GF-D8 (cell line): ENCODE data around the gene SRSF12.
A peak's percentile ranks its signal among the peaks of the same experiment; 100 is the strongest.

Experiments
- DNase-seq: peaks from one replicate; lab custom pipeline; 2025; lab: John Stamatoyannopoulos, UW

Gene SRSF12

GRCh38 chr6:89128256-89128671 is 10.4 kb upstream of the SRSF12 start:
- DNase-seq = peak; percentile 64

GRCh38 chr6:89122625-89123024 is 4.8 kb upstream of the SRSF12 start:
- no peak for DNase-seq

GRCh38 chr6:89121934-89122333 is 4.1 kb upstream of the SRSF12 start:
- no peak for DNase-seq

DNA sequence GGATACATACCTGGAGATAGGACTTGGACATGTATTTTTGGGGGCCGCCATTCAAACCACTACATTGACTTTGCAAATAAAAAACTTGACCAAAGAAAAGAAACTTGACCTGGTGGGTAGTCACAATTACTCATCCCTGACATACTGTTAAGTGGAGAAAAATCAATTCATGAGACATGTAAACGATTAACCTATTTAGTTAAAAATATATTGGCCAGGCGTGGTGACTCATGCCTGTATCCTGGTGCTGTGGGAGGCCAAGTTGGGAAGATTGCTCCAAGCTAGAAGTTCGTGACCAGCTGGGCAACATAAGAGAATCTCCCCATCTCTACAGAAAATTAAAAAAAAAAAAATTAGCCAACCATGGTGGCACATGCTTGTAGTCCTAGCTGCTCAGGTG is 2.5 kb upstream of the SRSF12 start:
- no peak for DNase-seq

DNA sequence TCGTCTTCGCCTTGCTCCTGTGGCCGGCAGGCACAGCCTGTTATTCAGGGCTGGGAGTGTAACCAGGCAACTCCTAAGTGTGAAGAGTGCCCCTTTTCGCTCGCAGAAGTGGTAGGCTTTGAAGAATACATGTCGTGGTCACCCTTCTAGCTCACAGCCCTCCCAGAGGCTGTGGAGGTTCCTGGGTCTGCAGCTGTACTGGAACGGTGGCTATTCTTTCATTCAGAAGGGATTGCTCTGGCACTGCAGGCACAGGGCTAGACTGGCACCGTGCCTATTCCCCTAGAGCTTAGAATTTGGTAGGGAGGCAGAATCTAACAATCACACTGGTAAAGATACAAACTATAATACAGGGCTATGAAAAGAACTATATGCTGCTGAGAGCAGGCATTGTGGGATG is 1.1 kb upstream of the SRSF12 start:
- DNase-seq = no peak

DNA sequence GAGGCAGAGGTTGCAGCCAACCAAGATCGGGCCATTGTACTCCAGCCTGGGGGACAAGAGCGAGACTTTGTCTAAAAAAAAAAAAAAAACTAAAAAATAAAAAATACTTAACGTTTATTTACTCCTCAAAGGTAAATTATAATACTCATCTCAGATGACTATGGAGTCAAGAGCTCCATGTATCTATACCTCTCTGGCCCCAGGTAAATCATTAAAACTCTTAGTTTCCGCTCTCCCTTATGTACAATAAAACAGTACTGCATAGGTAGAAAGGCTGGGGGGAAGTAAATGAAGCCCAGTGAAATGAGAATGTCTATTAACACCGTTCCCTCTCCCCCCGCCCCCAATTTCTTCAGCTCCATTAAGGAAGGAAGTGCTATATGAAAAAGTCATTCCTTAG is 1.2 kb downstream of the SRSF12 start:
- DNase-seq = no peak

DNA sequence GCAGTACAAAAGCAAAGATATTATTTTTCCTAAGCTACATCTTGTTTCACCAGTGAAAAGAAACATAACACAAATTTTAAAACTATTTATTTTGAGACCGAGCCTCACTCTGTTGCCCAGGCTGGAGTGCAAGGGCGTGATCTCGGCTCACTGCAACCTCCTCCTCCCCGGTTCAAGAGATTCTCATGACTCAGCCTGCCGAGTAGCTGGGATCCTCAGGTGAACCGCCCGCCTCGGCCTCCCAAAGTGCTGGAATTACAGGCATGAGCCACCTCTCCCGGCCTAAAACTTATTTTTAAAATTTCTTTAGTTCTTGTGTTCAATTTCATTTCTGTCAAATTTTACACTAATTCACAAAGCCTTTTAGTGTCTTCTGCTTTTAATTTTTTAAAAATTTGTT is 5.9 kb downstream of the SRSF12 start:
- no peak for DNase-seq

DNA sequence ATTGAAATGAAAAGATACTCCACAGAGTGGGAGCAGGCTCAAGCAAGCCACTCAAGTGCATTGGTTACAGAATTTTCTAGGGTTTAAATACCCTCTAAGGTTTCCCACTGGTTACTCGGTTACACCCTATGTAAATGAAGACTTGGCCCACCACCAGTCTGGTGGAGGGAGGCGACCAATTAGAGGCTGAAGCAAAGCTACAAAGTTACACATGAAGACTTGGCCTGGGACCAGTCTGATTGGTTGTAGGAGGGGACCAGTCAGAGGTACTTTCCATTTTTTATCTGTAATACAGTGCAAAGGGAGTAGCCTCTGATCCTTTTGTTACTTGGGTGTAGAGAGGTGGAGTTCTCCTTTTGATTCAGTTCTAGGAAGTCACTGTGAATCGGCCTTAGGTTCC is 7.6 kb downstream of the SRSF12 start:
- no peak for DNase-seq

DNA sequence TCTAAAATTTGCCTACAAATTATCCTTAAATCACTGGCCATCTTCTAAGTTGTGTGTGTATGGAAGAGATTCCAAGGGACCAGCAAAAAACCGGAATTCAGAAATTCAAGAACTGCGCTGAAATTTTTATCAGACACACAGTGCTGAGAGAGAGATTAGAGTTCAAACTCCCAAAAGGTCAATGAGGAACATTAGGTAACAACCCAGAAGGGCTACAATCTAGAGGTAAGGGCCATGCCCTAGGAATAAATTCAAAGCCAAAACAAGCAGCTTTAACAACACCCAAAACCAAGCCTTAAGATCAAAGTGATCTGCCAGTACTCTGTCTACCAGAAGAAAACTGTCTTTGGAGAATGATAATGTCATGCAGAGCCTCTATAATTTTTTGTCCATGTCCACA is 17.8 kb downstream of the SRSF12 start:
- DNase-seq = no peak

GRCh38 chr6:89098461-89098860 is 19.4 kb downstream of the SRSF12 start:
- DNase-seq = no peak

DNA sequence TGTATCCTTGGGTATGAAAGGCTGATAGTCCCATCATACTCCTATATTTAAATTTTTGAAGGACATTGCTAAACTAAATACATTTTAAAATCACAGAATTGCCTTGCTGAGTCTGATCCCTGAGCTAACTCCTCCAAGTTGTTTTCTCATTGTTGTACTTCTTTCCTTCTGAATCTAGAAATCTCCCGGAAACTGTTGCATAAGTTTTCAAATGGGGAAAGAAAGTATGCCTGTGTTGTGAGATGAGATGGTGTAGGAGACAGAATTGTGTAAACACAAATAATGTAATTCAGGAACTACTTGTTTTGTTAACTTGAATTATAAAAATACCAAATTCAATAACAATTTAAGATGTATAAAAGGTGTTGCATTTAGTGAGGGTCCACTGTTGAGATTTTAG is 30.0 kb downstream of the SRSF12 start:
- DNase-seq = peak; percentile 55

DNA sequence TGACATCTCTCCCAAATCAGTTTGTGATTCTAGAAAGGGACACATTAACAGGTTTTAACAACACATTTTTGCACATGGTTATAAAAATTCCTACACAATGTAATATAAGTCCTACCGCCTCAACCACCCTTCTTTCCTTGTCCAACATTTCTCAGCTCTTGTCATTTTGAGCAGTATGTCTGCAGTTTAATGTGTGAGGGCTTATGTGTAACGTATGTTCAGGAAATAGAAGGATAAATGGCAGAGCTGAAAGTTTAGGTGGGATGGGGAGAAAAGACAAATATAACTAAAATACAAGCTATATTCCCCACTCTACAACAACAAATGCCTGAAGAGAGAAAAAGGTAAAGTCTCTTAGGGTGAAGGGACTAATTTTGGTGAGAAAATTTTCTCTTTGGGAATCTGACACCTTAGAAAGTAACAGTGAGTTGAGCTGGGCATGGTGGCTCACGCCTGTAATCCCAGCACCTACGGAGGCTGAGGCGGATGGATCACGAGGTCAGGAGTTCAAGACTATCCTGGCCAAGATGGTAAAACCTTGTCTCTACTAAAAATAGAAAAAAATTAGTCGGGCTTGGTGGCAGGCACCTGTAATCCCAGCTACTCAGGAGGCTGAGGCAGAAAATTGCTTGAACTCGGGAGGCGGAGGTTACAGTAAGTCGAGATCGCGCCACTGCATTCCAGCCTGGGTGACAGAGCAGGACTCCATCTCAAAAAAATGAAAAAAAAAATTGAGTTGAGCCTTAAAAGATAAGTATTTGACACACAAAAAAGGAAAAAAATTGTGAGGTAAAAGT is 32.3 kb downstream of the SRSF12 start:
- no peak for DNase-seq

- DNase-seq = no peak
Observed at GRCh38 chr6:89084954-89085353, 32.9 kb downstream of the SRSF12 start.

DNA sequence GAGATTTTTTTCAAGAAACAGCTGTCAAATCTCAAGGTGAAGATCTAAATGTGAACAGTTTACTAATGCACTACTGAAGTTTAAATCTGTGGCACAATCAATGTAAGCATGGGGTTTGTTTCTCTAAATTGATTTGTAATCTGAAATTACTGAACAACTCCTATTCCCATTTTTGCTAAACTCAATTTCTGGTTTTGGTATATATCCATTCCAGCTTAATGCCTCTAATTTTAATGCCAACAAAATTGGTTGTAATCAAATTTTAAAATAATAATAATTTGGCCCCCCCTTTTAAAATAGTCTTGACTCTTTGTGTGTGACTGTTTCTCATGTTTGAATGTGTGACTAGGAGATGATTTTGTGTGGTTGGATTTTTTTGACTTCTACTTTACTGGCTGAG is 33.3 kb downstream of the SRSF12 start:
- no peak for DNase-seq

DNA sequence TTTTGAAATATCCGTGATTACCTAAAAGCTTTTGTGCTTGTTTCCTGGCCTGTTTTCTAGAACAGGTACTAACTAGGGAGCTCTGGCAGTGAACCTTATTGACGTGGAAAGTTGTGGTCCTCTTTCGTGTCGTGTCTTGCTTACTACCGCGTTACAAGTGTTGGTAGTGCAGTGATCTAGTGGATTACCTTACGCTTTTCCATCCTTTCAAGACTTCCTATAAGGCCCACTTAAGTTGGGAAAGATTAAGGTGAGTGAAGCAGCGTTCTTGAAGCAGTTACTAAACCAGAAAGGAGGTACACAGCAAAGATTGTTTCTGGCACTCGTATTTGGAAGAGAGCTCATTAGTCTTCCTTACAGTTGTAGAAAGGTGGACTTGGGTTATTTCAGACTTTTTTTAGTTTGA is 35.4 kb downstream of the SRSF12 start:
- no peak for DNase-seq

DNA sequence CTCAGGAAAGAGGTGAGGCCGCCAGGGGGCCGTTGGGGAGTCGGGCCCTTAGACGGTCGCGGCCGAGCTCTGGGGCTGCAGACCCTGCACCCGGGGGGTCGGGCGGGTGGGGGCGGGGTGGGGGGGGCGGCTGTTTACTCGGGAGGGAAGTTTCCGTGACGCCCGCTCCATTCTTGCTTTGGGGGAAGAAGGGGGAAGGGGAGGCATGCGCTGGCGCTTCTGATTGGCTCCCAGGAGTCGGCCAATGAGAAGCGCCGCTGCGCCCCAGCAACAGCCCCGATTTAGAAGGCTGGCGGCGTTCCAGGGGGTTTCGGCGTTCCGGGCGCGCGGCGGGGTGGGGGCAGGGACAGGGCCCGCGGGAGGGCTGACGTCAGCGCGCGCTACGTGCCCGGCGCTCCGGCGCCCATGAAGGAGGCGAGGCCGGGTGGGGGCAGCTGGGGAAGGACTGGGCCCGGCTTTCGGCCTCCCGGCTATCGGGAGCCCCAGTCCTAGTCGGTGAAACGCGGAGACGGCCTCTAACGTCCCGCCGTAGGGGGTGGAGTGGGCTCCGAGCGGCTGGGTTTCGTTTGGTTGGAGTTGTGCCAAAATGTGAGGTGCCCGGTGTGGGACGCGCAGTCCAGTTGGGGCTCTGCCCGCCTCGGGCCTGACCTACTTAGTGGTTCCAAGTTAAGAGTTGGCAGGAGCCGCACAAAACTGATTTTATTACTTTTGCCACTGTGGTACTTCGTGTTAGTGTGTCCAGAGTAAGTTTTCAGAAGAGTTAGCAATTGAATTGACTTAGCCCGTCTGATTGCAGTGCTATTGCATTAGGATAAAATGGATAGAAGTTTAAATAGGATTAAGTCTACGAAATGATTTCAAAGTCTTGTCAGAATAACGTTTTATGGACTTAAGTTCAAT is 36.2 kb downstream of the SRSF12 start:
- DNase-seq = peak; percentile 83

DNA sequence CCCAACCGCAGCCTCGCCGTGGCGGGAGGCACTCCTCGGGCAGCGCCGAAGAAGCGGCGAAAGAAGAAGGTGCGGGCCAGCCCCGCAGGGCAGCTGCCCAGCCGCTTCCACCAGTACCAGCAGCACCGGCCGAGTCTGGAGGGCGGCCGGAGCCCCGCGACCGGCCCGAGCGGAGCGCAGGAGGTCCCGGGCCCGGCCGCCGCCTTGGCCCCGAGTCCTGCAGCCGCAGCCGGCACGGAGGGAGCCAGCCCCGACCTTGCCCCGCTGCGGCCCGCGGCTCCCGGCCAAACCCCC is 36.8 kb downstream of the SRSF12 start:
- DNase-seq = no peak

DNA sequence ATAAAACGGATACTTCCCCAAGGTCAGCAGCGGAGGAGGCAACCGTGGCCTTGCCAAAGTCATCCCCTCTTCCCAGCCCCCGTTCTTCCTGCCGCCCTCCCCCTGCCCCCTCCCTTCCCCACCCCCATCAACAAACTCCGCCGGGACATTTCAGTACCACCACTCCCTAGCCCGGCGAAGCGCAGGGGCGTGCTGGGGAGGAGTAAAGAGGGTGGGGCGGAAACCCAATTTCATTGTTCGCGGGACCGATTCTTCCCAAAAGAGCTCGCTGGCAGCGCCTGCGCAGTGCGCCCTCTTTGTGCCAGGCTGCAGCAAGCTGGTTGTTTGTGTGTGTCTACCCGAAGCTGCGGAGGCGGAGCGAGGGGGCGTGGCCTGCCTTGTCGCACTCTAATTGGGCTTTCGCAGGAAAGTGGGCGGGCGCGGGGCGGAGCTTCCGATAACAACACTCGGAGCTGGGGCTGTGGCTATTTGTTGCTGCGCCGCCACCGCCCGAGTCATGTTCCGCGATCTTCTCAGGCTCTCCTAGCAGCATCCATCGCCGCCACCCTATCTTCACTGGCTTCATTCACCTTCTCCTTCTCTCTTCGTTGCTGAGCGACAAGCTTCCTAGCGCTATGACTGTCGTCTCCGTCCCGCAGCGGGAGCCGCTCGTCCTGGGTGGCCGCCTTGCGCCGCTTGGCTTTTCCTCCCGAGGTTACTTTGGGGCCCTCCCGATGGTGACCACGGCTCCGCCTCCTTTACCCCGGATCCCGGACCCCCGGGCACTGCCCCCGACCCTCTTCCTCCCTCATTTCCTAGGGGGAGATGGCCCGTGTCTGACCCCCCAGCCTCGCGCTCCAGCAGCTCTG is 37.4 kb downstream of the SRSF12 start, which contains the start of gene PNRC1:
Gene PNRC1 (plus strand): TSS at position 471 of the 848 bp plus-strand sequence. CDS start 144 bp downstream, at position 615.
- DNase-seq = peak; percentile 97

GRCh38 chr6:89079511-89080234 is 38.2 kb downstream of the SRSF12 start:
- DNase-seq = no peak

- DNase-seq = no peak
Observed at GRCh38 chr6:89073840-89074239, 44.0 kb downstream of the SRSF12 start.

- peak; percentile 99 for DNase-seq
Observed at GRCh38 chr6:89073014-89073620, 44.8 kb downstream of the SRSF12 start.
